ENCODE results near the gene PLEKHJ1. TPM values are rescaled to one million over a fixed set of nuclear protein-coding genes. Genes with fewer than 3 reads are reported as not detected.

The PLEKHJ1 gene
- total and polyA plus RNA-seq, 2 of the 13 experiments (the other 11 are each of a cell fraction or from before 2014, with no cell fraction given) = 70.5 to 130 TPM

GRCh38 chr19:2231621-2232221 lies 4.4 kb downstream of the PLEKHJ1 start (continued):
- no peak for TF ChIP-seq DDIT3 (CRISPR knock-in tag; IDR thresholded peaks at IDR 0.05)
- no peak for TF ChIP-seq SRF (IDR thresholded peaks at IDR 0.05; ENCODE audit: low read depth, low read length)
- TF ChIP-seq ZC3H4 (CRISPR knock-in tag; IDR thresholded peaks at IDR 0.05; ENCODE audit: borderline replicate concordance) = 0 out of 2 replicates have a peak, but pooled peaks have one; percentile 44
- TF ChIP-seq POLR2AphosphoS5 (IDR thresholded peaks at IDR 0.05; ENCODE audit: low read depth, low read length) = peak; percentile 55; the same call in 1 of the 2 replicates
- TF ChIP-seq, protein P1, sequence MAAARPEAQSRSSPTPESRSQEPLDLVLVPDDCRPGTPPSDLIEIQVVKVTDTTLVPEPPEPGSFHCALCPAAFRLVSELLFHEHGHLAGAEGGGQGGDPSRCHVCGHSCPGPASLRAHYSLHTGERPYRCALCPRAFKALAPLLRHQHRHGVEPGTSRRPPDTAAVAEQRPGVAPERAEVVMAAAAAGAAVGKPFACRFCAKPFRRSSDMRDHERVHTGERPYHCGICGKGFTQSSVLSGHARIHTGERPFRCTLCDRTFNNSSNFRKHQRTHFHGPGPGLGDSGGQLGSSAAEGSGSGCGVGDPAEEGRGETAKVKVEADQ (CRISPR knock-in tag; IDR thresholded peaks at IDR 0.05; ENCODE audit: borderline replicate concordance) = no peak
- no peak for TF ChIP-seq ZFP36 (IDR thresholded peaks at IDR 0.05; ENCODE audit: borderline replicate concordance, low read depth, low read length, partially characterized antibody)
- TF ChIP-seq, protein P2, sequence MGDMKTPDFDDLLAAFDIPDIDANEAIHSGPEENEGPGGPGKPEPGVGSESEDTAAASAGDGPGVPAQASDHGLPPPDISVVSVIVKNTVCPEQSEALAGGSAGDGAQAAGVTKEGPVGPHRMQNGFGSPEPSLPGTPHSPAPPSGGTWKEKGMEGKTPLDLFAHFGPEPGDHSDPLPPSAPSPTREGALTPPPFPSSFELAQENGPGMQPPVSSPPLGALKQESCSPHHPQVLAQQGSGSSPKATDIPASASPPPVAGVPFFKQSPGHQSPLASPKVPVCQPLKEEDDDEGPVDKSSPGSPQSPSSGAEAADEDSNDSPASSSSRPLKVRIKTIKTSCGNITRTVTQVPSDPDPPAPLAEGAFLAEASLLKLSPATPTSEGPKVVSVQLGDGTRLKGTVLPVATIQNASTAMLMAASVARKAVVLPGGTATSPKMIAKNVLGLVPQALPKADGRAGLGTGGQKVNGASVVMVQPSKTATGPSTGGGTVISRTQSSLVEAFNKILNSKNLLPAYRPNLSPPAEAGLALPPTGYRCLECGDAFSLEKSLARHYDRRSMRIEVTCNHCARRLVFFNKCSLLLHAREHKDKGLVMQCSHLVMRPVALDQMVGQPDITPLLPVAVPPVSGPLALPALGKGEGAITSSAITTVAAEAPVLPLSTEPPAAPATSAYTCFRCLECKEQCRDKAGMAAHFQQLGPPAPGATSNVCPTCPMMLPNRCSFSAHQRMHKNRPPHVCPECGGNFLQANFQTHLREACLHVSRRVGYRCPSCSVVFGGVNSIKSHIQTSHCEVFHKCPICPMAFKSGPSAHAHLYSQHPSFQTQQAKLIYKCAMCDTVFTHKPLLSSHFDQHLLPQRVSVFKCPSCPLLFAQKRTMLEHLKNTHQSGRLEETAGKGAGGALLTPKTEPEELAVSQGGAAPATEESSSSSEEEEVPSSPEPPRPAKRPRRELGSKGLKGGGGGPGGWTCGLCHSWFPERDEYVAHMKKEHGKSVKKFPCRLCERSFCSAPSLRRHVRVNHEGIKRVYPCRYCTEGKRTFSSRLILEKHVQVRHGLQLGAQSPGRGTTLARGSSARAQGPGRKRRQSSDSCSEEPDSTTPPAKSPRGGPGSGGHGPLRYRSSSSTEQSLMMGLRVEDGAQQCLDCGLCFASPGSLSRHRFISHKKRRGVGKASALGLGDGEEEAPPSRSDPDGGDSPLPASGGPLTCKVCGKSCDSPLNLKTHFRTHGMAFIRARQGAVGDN (CRISPR knock-in tag; IDR thresholded peaks at IDR 0.05) = peak; percentile 24; the same call in 1 of the 2 replicates
- no peak for TF ChIP-seq ZBTB37 (CRISPR knock-in tag; IDR thresholded peaks at IDR 0.05)
- TF ChIP-seq RBFOX2 (IDR thresholded peaks at IDR 0.05; ENCODE audit: low read depth, low read length) = peak; percentile 60; the same call in 1 of the 2 replicates
- TF ChIP-seq STAG1 (CRISPR knock-in tag; IDR thresholded peaks at IDR 0.05) = peak; percentile 16; the same call in 1 of the 2 replicates
- no peak for TF ChIP-seq STAT6 (CRISPR knock-in tag; IDR thresholded peaks at IDR 0.05; ENCODE audit: borderline replicate concordance)
- no peak for TF ChIP-seq GFI1 (CRISPR knock-in tag; IDR thresholded peaks at IDR 0.05; ENCODE audit: borderline replicate concordance)
- TF ChIP-seq ZNF570 (CRISPR knock-in tag; IDR thresholded peaks at IDR 0.05; ENCODE audit: borderline replicate concordance) = no peak
- peak; percentile 66 for TF ChIP-seq AKAP8 (CRISPR knock-in tag; IDR thresholded peaks at IDR 0.05)
- TF ChIP-seq POLR2A (IDR thresholded peaks at IDR 0.05; ENCODE audit: insufficient read depth in 1 of 2, low read depth in 2 of 2, low read length in 2 of 2) = peak in 1 of 2 experiments; percentile 18; a peak in 2 of 4 replicates
- TF ChIP-seq ZBTB38 (CRISPR knock-in tag; IDR thresholded peaks at IDR 0.05) = peak; percentile 68
- peak; percentile 94 for TF ChIP-seq RBM22 (optimal IDR thresholded peaks at IDR 0.05; ENCODE audit: low read length)
- TF ChIP-seq AGO1 (IDR thresholded peaks at IDR 0.05; ENCODE audit: low read depth, low read length, poor library complexity, severe bottlenecking) = peak; percentile 88
- peak; percentile 15 for TF ChIP-seq XRCC5 (optimal IDR thresholded peaks at IDR 0.05; ENCODE audit: low read length)
- peak; percentile 35; the same call in 1 of the 2 replicates for TF ChIP-seq MTA1 (CRISPR knock-in tag; IDR thresholded peaks at IDR 0.05; ENCODE audit: borderline replicate concordance)
- no peak for TF ChIP-seq ZNF792 (CRISPR knock-in tag; IDR thresholded peaks at IDR 0.05)
